ENCODE results near the gene COBL. TPM values are rescaled to one million over a fixed set of nuclear protein-coding genes. Genes with fewer than 3 reads are reported as not detected.

Gene COBL
- total and polyA plus RNA-seq, 9 of the 15 experiments (the other 6 are each of a cell fraction or from before 2014, with no cell fraction given), result 0.01 to 2.4 (median 0.09) TPM; not detected in 3

DNA sequence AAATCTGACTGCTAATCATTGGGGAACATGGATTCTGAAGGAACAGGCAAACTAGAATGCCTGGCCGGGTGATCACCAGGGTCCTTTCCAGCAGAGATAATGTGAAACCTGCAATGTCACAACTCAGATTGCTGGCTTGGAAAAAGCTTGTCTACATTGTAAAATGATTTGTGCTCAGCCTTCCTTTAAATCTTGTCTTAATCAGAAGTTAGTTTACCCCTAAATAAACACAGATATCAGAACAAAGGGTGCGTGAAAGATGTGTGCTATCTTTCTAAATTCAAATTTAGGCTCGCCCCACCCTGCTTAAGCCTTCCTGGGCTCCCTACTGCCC is 26.3 kb downstream of the COBL start:
- ATAC-seq, result no peak
- Histone ChIP-seq H3K9ac (ENCODE audit: insufficient read depth in 1 of 2, low read depth in 2 of 2, low read length in 2 of 2) (no peak overlapping the region), H3K9me1 (ENCODE audit: control insufficient read depth, insufficient read depth, low read length) (no peaks in the 10 kb centered on the region), H3K27me3 (ENCODE audit: control insufficient read depth in 2 of 2, insufficient read depth in 2 of 2, low read length in 2 of 2) (peaks cover 0 to 11% of the 10 kb centered on the region in 2 experiments; a peak in 1 of 5 replicates), H3K27ac (ENCODE audit: extremely low read depth, low read depth, low read length) (no peak overlapping the region), H3K4me3 (no peak overlapping the region), H3K4me1 (replicated peaks in 1 of 2; ENCODE audit: control insufficient read depth in 2 of 2, insufficient read depth in 2 of 2, low read length in 2 of 2) (no peaks in the 10 kb centered on the region), H3K79me2 (ENCODE audit: control insufficient read depth, insufficient read depth, low read length) (no peaks in the 10 kb centered on the region), H4K20me1 (replicated peaks; ENCODE audit: control insufficient read depth, insufficient read depth, low read length) (no peaks in the 10 kb centered on the region), H3K9me3 (replicated peaks; ENCODE audit: control insufficient read depth, insufficient read depth, low read depth, low read length) (no peaks in the 10 kb centered on the region), H3K4me2 (ENCODE audit: insufficient read depth, low read length) (no peak overlapping the region), H2AFZ (ENCODE audit: low read depth, low read length) (no peak overlapping the region), H3K36me3 (ENCODE audit: control insufficient read depth, insufficient read depth, low read length) (no peaks in the 10 kb centered on the region)
- no peak for DNase-seq (ENCODE audit: extremely low read depth in 1 of 4, low spot score in 3 of 4)
- 0% methylated on average over 3 of the region's 3 CpGs for WGBS (ENCODE audit: insufficient coverage, low coverage, missing lambda C conversion rate)
- BruUV-seq (replicated peaks), result no TSS peak
- in situ Hi-C loops (cut with MboI), result no loop called here
- FAIRE-seq, result no peak
- TF ChIP-seq BRD9 (IDR thresholded peaks at IDR 0.05; ENCODE audit: low read depth, partially characterized antibody) (no peak), SUPT5H (IDR thresholded peaks at IDR 0.05) (no peak), ZNF384 (IDR thresholded peaks at IDR 0.05; ENCODE audit: low read depth, low read length) (no peak), HIVEP1 (CRISPR knock-in tag; IDR thresholded peaks at IDR 0.05) (no peak)
- TF ChIP-seq, protein P1, sequence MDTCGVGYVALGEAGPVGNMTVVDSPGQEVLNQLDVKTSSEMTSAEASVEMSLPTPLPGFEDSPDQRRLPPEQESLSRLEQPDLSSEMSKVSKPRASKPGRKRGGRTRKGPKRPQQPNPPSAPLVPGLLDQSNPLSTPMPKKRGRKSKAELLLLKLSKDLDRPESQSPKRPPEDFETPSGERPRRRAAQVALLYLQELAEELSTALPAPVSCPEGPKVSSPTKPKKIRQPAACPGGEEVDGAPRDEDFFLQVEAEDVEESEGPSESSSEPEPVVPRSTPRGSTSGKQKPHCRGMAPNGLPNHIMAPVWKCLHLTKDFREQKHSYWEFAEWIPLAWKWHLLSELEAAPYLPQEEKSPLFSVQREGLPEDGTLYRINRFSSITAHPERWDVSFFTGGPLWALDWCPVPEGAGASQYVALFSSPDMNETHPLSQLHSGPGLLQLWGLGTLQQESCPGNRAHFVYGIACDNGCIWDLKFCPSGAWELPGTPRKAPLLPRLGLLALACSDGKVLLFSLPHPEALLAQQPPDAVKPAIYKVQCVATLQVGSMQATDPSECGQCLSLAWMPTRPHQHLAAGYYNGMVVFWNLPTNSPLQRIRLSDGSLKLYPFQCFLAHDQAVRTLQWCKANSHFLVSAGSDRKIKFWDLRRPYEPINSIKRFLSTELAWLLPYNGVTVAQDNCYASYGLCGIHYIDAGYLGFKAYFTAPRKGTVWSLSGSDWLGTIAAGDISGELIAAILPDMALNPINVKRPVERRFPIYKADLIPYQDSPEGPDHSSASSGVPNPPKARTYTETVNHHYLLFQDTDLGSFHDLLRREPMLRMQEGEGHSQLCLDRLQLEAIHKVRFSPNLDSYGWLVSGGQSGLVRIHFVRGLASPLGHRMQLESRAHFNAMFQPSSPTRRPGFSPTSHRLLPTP (IDR thresholded peaks at IDR 0.05; ENCODE audit: borderline replicate concordance, extremely low read depth, insufficient read length), result no peak
- TF ChIP-seq, protein P2, sequence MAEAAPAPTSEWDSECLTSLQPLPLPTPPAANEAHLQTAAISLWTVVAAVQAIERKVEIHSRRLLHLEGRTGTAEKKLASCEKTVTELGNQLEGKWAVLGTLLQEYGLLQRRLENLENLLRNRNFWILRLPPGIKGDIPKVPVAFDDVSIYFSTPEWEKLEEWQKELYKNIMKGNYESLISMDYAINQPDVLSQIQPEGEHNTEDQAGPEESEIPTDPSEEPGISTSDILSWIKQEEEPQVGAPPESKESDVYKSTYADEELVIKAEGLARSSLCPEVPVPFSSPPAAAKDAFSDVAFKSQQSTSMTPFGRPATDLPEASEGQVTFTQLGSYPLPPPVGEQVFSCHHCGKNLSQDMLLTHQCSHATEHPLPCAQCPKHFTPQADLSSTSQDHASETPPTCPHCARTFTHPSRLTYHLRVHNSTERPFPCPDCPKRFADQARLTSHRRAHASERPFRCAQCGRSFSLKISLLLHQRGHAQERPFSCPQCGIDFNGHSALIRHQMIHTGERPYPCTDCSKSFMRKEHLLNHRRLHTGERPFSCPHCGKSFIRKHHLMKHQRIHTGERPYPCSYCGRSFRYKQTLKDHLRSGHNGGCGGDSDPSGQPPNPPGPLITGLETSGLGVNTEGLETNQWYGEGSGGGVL (CRISPR knock-in tag; IDR thresholded peaks at IDR 0.05), result no peak
- TF ChIP-seq, protein P3, sequence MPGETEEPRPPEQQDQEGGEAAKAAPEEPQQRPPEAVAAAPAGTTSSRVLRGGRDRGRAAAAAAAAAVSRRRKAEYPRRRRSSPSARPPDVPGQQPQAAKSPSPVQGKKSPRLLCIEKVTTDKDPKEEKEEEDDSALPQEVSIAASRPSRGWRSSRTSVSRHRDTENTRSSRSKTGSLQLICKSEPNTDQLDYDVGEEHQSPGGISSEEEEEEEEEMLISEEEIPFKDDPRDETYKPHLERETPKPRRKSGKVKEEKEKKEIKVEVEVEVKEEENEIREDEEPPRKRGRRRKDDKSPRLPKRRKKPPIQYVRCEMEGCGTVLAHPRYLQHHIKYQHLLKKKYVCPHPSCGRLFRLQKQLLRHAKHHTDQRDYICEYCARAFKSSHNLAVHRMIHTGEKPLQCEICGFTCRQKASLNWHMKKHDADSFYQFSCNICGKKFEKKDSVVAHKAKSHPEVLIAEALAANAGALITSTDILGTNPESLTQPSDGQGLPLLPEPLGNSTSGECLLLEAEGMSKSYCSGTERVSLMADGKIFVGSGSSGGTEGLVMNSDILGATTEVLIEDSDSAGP (CRISPR knock-in tag; IDR thresholded peaks at IDR 0.05), result no peak
- POLR2A ChIA-PET, result no interaction called here
- CTCF ChIA-PET (ENCODE audit: low intra/inter-chr PET ratio), result no interaction called here
- intact Hi-C loops (cut with micrococcal nuclease), result no loop called here
